HCT116 (cell line): ENCODE results near the gene STK11.

Experiments used
- EZH2phosphoT487 ChIP-seq: fragments of 200-600 bp; IDR thresholded peaks from 2 replicates; pipeline ENCODE4 v1.6.1; 2018; ENCODE audit warnings: antibody characterized with exemption, borderline replicate concordance
- JUND ChIP-seq: IDR thresholded peaks from 2 replicates; pipeline ENCODE4 v1.6.1; 2012
- POLR2A ChIP-seq: IDR thresholded peaks from 2 replicates; pipeline ENCODE4 v1.7.0; 2011; ENCODE audit warnings: borderline replicate concordance; ENCODE audit not compliant: insufficient read depth, insufficient read length; ENCODE audit errors: extremely low read depth
- POLR2AphosphoS5 ChIP-seq: IDR thresholded peaks from 2 replicates; pipeline ENCODE4 v1.6.1; 2011; ENCODE audit warnings: mild to moderate bottlenecking, low read depth, low read length, moderate library complexity
- RAD21 ChIP-seq: IDR thresholded peaks from 2 replicates; pipeline ENCODE4 v1.6.1; 2012; ENCODE audit warnings: low read depth, mild to moderate bottlenecking
- SP1 ChIP-seq: IDR thresholded peaks from 2 replicates; pipeline ENCODE4 v1.6.1; 2012; ENCODE audit warnings: low read depth
- TCF7L2 ChIP-seq: IDR thresholded peaks from 2 replicates; pipeline ENCODE4 v1.7.0; 2011; ENCODE audit warnings: borderline replicate concordance, inconsistent platforms; ENCODE audit not compliant: insufficient read depth, insufficient read length; ENCODE audit errors: extremely low read depth
- ZNF274 ChIP-seq: fragments of 200-500 bp; sonication (Bioruptor generic); IDR thresholded peaks from 2 replicates; pipeline ENCODE4 v1.6.1; 2014; ENCODE audit warnings: mild to moderate bottlenecking, low read depth, low read length, inconsistent platforms
- TF ChIP-seq, protein P1 (sequence below), 3 experiments: fragments of 200-600 bp in 1 of 3; sonication (generic) in 1 of 3; IDR thresholded peaks in 2 of 3; conservative IDR thresholded peaks in 1 of 3; 2 replicates each; pipeline ENCODE4 v1.5.1; 2012 to 2017; ENCODE audit warnings: low read depth in 2 of 3, low read length in 2 of 3, antibody characterized with exemption in 1 of 3, borderline replicate concordance in 1 of 3, control low read depth in 1 of 3, mild to moderate bottlenecking in 1 of 3, mixed read lengths in 1 of 3, mixed run types in 1 of 3, moderate library complexity in 1 of 3; ENCODE audit not compliant: insufficient read depth in 1 of 3
- TF ChIP-seq, protein P2 (sequence below): IDR thresholded peaks from 2 replicates; pipeline ENCODE4 v1.6.1; 2012
- TF ChIP-seq, protein P3 (sequence below): IDR thresholded peaks from 2 replicates; pipeline ENCODE4 v1.6.1; 2012
- TF ChIP-seq, protein P4 (sequence below): IDR thresholded peaks from 2 replicates; pipeline ENCODE4 v1.6.1; 2011; ENCODE audit warnings: mild to moderate bottlenecking, low read length, moderate library complexity; ENCODE audit not compliant: insufficient replicate concordance; ENCODE audit errors: extremely low read depth

DNA sequence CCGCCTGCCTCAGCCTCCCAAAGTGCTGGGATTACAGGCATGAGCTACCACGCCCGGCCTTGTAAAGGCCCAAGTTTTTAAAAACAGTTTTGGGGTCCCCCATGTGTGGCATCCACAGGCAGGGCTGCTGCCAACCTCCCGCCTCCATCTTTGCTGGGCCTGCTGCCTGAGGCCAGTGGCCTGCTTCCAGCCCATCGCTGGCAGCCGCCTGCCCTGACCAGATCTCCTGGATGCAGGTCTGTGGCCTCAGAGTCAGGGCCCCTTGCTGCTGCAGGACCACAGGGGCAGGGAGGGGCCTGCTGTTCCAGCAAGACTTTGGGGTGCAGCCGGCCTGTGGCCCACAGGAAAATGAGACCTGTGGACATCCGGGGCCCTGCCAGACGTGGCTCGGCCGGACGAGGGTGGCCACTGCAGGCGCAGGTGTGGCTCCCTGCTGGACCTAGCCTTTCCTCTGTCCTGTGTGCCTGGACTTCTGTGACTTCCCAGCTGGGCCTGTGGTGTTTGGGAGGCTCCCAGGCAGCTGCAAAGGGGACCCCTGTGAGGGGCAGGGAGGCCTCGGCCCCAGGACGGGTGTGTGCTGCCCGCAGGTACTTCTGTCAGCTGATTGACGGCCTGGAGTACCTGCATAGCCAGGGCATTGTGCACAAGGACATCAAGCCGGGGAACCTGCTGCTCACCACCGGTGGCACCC lies 14.4 kb downstream of the STK11 start:
- no peak for TF ChIP-seq POLR2A
- no peak for TF ChIP-seq RAD21
- TF ChIP-seq, protein P1, sequence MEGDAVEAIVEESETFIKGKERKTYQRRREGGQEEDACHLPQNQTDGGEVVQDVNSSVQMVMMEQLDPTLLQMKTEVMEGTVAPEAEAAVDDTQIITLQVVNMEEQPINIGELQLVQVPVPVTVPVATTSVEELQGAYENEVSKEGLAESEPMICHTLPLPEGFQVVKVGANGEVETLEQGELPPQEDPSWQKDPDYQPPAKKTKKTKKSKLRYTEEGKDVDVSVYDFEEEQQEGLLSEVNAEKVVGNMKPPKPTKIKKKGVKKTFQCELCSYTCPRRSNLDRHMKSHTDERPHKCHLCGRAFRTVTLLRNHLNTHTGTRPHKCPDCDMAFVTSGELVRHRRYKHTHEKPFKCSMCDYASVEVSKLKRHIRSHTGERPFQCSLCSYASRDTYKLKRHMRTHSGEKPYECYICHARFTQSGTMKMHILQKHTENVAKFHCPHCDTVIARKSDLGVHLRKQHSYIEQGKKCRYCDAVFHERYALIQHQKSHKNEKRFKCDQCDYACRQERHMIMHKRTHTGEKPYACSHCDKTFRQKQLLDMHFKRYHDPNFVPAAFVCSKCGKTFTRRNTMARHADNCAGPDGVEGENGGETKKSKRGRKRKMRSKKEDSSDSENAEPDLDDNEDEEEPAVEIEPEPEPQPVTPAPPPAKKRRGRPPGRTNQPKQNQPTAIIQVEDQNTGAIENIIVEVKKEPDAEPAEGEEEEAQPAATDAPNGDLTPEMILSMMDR (IDR thresholded peaks at IDR 0.05 in 2 of 3, conservative IDR thresholded peaks at IDR 0.05 in 1 of 3; ENCODE audit: borderline replicate concordance in 1 of 3, insufficient read depth in 1 of 3, low read depth in 2 of 3, low read length in 2 of 3) = no peak
- TF ChIP-seq JUND = no peak
- TF ChIP-seq, protein P2, sequence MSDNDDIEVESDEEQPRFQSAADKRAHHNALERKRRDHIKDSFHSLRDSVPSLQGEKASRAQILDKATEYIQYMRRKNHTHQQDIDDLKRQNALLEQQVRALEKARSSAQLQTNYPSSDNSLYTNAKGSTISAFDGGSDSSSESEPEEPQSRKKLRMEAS = no peak
- no peak for TF ChIP-seq TCF7L2
- TF ChIP-seq EZH2phosphoT487 = no peak
- TF ChIP-seq, protein P3, sequence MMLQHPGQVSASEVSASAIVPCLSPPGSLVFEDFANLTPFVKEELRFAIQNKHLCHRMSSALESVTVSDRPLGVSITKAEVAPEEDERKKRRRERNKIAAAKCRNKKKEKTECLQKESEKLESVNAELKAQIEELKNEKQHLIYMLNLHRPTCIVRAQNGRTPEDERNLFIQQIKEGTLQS = no peak
- no peak for TF ChIP-seq ZNF274
- TF ChIP-seq POLR2AphosphoS5 = no peak
- TF ChIP-seq, protein P4, sequence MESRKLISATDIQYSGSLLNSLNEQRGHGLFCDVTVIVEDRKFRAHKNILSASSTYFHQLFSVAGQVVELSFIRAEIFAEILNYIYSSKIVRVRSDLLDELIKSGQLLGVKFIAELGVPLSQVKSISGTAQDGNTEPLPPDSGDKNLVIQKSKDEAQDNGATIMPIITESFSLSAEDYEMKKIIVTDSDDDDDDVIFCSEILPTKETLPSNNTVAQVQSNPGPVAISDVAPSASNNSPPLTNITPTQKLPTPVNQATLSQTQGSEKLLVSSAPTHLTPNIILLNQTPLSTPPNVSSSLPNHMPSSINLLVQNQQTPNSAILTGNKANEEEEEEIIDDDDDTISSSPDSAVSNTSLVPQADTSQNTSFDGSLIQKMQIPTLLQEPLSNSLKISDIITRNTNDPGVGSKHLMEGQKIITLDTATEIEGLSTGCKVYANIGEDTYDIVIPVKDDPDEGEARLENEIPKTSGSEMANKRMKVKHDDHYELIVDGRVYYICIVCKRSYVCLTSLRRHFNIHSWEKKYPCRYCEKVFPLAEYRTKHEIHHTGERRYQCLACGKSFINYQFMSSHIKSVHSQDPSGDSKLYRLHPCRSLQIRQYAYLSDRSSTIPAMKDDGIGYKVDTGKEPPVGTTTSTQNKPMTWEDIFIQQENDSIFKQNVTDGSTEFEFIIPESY = no peak
- no peak for TF ChIP-seq SP1
